ENCODE results near the gene SRPK3.
"Not testable (repeated sequence)": the region's sequence is repeated elsewhere in the genome, so short reads cannot be mapped to it uniquely, and the experiment has no call there.

SRPK3 gene, protein sequence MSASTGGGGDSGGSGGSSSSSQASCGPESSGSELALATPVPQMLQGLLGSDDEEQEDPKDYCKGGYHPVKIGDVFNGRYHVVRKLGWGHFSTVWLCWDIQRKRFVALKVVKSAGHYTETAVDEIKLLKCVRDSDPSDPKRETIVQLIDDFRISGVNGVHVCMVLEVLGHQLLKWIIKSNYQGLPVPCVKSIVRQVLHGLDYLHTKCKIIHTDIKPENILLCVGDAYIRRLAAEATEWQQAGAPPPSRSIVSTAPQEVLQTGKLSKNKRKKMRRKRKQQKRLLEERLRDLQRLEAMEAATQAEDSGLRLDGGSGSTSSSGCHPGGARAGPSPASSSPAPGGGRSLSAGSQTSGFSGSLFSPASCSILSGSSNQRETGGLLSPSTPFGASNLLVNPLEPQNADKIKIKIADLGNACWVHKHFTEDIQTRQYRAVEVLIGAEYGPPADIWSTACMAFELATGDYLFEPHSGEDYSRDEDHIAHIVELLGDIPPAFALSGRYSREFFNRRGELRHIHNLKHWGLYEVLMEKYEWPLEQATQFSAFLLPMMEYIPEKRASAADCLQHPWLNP

DNA sequence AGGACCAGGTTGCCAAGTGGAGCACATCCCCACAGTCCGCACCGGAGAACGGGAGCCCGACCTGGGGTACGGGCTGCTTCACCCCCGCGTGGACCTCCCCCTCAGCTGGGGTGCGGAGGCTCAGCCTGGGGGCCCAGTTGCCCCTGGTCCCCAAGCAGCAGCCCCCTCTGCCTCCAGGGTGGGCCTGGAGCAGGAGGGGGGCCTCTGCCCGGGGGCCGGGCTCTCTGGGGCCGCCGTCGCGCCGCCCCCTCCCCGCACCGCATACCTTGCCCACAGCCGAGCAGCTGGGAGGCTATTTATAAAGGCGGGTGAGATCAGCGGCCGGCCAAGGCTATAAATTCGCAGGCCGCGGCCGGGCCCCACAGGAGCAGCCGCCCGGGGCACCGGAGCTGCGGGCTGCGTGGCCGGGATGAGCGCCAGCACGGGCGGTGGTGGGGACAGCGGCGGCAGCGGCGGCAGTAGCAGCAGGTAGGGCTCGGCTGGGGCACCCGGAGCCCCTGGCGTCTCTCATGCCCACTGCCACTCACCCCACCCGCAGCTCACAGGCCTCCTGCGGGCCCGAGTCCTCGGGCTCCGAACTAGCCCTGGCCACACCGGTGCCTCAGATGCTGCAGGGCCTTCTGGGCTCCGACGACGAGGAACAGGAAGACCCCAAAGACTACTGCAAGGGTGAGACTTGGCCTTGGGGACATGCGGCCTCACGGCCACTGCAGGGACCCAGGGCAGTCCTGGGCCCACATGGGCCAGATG is at the start of gene SRPK3:
Gene SRPK3 (plus strand): TSS at position 364 of the 750 bp plus-strand sequence. CDS start 46 bp downstream, at position 410.
- DNase-seq (ENCODE audit: low read depth), result no peak

DNA sequence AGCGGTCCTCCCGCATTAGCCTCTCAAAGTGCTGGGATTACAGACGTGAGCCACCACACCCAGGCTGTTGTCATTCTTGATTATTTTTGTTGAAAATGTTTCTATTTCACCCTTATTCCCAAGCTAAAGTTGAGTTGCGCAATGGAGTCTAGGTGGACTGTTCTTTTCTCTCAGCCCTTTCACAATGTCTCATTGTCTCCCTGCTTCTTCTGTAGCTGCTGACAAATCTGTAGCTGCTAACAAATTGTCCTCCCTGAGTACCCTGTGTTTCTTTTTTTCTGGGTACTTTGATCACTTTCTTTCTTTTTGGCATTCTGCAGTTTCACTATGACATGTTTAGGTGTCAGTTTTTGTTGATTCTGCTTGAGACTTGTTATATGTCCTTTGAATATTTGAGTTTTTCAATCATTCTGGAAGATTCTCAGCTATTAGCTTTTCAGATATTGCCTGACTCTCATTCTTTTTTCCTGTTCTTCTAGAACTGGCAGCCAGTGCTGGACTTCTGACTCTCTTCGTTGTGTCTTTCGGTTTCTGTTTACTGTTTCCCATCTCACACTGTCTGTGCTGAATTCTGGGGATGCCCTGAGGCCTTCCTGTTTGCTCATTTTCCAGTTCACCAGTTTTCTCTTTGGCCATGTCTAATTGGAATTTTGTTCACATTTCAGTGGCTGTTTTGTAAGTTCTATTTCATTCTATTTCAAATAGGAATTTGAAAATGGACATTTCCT is 49.6 kb upstream of the SRPK3 start:
- no peak for DNase-seq (ENCODE audit: low read depth)

DNA sequence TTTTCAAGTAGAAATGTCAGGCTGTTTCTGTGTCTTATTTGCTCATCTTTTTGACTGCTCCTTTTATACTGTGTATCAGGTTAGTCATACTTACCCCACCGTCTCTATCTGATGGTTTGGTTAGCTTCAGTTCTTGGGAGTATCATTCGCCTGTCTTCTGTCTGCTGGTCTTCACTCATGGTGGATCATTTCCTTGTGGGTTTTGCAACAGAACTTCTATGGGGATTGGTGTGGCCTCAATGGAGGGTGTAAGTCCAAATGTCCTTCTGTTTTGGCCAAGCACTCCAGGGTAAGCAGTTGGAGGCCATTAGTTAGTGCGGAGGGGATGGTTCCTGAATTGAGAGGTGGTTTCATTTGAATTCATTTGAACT is 49.0 kb upstream of the SRPK3 start:
- no peak for DNase-seq (ENCODE audit: low read depth)

DNA sequence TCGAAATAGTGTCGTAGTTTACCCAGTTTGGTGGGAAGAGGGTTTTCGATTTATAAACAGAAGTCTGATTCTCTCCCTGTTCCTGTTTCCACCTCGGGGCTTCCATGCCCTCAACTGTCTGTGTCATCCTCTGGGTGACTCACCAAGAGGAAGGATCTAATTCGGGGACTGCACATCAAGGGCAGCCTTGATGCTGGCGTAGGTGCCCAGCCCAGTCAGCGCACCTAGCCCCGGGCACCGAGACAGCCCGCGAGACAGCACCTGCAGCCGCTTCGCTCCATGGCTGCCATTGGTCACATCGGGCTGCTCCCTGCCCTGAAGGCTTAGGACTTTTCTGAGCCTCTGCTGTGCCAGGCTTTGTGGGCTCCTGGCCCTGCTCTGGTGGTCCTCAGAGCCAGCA is 48.4 kb upstream of the SRPK3 start:
- DNase-seq (ENCODE audit: low read depth), result no peak

DNA sequence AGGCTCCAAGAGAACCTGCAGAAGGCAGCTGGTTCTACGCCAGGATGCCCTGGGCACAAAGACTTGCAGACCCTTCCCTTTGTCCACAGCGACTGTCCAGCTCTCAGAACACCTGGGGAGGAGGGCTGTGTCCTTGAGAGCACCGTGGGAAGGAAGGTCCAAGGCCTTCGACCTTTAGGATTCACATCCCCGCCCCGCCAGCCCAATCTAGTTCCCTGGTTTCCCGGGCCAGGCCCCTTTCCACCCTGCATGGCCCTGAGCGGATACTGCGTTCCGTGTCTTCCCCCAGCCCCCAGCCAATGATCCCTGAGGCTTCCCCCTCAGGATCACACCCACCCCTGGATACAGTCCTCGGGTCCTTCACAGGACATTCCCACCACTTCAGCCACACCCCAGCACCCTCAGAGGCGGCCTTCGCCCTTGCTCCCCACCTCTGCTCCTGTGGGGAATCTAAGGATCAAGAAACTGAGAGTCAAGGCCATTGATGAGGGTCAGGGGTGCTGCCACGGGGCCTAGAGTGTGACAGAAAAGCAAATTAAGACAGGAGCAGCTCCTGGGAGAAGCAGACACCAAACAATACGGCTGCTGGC is 47.1 kb upstream of the SRPK3 start:
- DNase-seq (ENCODE audit: low read depth), result no peak

DNA sequence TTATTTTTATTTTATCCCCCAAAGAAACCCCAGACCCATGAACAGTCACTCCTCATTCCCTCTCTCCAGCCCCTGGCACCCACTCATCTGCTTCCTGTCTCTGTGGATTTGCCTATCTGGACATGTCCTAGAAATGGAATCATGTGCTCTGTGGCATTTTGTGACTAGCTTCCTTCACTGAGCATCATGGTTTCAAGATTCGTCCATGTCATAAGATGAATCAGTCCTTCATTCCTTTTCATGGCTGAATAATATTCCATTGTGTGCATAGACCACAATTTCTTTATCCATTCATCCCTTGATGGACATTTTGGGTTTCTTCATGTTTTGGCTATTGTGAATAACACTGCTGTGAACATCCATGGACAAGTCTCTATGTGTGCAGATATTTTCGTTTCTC is 46.0 kb upstream of the SRPK3 start:
- no peak for DNase-seq (ENCODE audit: low read depth)

DNA sequence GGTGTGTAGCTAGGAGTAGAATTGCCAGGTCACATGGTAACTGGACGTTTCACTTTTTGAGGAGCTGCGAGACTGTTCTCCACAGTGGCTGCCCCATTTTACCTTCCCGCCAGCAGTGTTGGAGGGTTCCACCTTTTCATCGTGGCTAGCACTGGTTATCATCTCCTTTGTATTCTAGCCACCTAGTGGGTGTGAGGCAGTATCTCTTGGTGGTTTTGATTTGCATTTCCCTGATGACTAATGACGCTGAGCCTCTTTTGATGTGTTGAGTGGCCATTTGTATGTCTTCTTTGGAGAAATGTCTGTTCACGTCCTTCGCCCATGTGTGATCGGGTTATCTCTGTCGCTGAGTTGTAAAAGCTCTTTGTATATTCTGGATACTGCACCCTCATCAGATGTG is 45.6 kb upstream of the SRPK3 start:
- DNase-seq (ENCODE audit: low read depth), result no peak

DNA sequence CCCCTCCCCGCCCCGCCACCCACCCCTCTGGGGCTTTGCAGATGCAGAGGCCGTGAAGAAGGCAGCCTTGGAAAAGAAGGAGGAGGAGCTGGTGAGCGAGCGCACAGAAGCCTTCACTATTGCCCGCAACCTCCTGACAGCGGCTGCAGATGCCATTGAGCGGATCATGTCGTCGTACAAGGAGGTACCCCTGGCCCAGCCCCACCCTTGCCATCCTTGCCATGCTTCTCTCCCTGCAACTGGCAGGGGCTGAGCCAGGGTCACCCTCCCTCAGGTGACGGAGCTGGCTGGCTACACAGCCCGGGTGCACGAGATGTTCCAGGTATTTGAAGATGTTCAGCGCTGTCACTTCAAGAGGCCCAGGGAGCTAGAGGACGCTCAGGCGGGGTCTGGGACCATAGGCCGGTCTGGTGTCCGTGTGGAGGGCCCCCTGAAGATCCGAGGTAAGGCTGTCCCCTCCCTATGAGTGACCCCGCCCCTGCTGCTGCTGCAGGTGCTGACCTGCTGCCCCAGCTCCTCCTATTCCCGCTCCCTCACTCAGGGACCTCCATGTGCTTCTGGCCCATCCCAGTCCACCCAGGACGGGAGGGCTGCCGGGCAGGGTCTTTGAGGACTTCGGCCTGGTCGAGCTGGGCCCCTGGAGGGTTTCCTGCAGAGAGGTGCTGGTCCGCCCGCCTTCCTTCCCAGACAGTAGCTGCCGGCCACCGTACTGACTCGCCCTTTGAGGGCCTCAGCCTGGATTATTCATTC is 44.6 kb upstream of the SRPK3 start:
- DNase-seq (ENCODE audit: low read depth), result no peak

DNA sequence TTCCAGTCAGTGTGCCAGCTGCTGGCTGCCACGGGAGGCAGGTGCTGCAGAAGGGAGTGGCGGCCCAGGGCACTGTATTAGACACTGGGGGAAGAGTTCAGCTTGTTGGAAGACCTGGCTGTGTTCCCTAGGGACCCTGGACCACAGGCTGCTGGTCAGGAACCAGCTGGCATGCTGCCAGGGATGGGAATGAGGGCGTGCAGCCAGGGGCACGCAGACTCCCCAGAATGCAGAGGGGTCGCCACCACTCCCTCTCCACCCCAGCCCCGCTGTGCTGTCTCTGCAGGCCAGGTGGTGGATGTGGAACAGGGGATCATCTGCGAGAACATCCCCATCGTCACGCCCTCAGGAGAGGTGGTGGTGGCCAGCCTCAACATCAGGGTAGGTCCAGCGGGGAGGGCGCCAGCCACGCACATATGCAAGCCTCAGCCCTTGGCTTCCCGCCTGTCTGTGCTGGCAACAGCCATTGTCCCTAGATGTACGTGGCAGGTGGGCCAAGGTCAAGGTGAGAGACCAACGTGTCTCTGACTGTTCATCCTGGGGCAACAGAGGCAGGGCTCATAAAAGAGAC is 43.9 kb upstream of the SRPK3 start:
- no peak for DNase-seq (ENCODE audit: low read depth)

DNA sequence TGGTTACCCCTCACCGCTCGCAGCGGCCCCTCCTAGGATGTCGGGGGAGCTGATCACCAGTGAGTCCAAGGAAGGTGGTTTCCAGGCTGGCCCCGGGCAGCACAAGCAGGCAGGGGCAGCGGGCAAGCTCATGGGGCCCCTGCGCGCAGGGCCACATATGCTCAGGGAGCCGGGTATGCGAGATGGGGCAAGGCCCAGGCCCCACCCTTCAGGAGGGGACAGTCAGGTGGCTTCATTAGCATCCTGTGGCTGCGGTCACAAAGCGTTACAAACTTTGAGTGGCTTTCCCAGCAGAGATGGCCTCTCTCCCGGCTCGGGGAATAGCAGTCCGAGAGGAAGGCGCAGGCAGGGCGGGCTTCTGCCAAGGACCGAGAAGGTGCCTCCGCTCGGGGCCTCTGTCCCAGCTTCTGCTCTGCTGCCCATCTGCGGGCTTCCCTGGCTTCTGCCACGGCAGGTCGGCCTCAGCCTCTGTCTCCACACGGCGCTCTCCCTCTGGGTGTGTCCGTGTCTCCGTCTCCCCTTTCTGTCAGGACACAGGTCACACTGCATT is 42.7 kb upstream of the SRPK3 start:
- DNase-seq (ENCODE audit: low read depth), result no peak

DNA sequence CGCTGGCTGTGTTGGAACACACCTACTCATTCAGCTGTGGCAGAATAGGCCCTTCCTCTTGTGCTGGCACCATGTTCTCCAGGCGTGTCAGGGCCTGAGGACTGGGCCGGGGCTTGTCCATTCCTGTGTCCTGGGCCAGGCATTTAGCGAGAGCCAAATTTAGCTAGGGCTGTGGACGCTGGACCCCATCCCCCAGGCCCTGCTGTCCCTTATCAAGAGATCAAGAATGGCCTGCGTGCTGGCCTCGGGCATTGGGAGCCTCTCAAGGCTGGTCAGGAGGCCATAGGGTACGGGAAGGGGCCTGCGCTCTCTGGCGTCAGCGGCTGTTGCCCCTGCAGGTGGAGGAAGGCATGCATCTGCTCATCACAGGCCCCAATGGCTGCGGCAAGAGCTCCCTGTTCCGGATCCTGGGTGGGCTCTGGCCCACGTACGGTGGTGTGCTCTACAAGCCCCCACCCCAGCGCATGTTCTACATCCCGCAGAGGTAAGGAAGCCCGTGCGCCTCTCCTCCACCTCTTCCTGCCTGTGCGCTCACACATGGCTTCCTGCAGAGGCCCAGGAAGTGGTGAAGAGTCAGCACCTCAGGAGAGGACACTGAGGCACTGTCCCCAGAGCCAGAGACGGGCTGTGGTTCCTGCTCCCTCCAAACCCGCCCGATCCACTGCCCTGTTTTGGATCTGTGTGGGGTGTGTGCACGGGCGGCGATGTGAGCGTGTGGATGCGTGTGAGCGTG is 40.9 kb upstream of the SRPK3 start:
- DNase-seq (ENCODE audit: low read depth), result no peak

DNA sequence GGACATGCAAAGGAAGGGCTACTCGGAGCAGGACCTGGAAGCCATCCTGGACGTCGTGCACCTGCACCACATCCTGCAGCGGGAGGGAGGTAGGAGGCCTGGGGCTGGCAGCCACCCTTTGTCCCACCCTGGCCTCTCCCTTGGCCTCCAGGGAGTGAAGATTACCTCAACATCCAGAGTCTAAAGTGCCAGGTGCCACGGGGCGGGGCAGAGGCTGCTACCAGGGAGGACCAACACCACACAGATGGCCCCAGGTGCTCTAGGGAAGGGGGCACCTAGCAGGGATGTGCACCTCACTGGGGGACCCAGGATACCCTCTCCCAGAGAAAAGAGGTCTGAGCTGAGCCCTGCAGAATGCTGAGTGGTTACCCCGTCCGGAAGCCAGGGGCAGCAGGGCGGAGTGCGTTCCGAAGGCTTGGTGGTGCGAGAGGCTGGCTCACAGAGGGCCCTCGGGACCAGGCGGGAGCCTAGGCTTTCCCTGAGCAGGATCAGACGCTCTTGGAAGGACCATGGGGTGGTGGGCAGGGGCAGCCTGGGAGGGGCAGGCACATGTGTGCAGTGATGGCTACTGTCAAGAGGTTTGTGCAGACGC is 40.1 kb upstream of the SRPK3 start:
- no peak for DNase-seq (ENCODE audit: low read depth)

DNA sequence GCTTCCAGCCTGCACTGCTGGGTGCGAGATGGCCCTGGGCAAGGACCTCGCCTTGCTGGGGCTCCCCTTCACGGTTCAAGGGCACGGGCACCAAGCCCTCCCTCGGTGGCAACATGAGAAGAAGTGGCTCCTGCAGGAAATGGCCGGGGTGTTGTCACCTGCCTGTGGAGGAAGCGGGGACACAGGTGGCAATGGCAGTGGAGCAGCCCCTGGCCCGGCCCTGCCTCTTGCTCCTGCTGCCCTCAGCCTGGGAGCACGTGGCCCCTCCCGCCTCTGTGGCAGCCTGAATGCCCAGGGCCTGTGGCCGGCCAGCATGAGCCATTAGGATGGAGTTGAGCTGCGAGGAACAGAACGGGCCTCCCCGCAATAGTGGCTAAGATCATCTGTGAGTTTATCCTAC is 39.4 kb upstream of the SRPK3 start:
- DNase-seq (ENCODE audit: low read depth), result no peak

DNA sequence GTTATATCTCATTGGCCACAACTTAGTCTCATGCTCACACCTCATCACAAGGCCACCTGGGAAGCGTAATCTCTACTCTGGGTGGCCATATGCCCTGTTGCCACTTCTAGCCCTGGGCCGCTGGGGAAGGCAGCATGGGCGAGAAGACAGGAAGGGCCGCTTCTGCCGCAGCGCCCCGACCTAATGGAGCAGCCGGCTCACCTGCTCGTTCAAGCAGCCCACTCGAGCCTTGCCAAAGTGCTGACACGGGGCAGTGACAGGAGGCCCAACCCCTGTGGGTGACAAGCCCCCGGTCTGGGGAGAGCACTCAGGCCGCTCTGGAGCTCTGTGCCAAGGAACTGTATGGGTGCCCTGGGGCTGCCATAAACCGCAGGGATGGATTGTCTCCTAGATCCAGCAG is 38.7 kb upstream of the SRPK3 start:
- not testable (repeated sequence) for DNase-seq (ENCODE audit: low read depth)

DNA sequence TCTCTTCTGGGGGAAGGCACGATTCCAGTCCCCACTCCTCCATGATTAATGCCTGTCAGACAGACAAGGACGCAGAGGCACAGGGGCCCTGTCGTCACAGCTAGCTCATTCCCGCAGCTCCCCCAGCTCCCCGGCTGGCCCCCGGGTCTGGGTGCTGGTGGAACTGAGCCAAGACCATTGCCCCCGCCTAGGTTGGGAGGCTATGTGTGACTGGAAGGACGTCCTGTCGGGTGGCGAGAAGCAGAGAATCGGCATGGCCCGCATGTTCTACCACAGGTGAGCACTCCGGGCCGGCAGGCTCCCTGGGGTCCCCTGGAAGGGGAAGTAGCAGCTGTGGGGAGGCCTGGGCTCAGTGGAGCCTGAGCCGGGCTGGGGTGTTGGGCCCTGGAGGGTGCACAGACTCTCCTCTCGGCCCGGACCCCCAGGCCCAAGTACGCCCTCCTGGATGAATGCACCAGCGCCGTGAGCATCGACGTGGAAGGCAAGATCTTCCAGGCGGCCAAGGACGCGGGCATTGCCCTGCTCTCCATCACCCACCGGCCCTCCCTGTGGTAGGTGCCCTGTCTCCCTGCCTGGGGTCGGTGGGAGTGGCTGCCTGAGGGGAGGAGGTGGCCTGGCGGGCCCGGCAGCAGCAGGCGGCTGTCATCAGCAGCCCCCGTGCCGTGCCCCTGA is 37.9 kb upstream of the SRPK3 start:
- not testable (repeated sequence) for DNase-seq (ENCODE audit: low read depth)

DNA sequence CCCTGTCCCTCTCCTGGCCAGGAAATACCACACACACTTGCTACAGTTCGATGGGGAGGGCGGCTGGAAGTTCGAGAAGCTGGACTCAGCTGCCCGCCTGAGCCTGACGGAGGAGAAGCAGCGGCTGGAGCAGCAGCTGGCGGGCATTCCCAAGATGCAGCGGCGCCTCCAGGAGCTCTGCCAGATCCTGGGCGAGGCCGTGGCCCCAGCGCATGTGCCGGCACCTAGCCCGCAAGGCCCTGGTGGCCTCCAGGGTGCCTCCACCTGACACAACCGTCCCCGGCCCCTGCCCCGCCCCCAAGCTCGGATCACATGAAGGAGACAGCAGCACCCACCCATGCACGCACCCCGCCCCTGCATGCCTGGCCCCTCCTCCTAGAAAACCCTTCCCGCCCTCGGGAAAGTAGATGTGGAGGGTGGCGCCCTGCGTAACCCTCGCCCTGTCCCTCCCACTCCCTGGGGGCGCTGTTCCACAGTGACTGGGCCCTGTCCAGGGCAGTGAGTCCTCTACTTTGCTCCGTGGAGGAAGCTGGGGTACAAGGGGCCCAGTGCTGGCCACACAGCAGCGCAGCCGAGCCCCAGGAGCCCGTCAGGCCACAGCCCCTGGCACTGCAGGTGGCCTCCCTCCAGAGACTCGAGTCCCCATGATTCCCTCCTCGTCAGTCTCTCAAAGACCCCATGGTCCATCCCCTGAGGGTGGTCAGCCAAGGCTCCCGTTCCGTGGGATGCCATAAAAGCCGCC is 37.2 kb upstream of the SRPK3 start:
- not testable (repeated sequence) for DNase-seq (ENCODE audit: low read depth)

DNA sequence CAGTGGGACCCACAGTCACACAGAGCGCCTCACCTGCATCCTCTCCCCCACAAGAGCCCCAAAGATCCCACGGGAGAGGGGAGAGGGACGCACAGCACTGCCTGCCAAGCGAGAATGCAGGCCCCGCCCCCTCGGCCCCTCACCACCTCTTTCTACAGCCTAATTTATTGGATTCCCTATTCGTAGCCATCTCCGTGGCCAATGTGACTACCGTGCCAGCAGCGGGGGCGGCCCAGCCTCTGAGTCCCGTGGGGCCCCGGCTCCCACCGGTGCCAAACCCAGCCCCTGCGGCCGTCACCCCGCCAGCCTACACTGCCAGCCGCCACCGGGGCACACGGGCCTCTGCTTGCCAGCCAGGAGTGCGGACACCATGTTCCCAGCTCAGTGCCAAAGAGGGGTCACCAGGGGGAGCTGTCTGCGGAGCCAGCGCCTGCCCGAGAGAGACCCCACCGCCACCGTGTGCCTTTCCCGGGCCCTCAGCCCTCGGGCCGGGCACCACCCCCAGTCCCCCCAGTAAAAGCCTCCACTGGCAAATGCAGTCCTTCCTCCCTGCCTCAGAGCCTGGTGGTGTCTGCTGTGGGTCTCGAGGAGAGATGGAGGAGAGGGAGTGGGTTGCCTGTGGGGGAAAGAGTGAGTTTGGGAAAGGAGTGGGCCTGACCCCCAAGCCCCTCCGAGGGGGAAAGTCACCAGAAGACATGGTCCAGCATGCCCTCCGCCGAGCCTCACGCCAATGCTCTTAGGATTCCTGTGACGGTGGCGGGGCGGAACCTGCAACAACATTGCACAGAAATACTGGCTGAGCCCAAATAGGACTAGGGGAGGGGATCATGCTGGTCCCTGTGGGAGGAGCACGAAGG is 36.4 kb upstream of the SRPK3 start:
- no peak for DNase-seq (ENCODE audit: low read depth)

Measured in stromal cell of bone marrow (primary cell).